OCI-LY1 (cell line): ENCODE data around the gene OLFM1.

Experiments used
- H2AFZ ChIP-seq: fragments of 200-600 bp; sonication (generic), shearing (Covaris generic); 2 replicates; pipeline ENCODE4 v1.6.0; 2014; ENCODE audit warnings: antibody characterized with exemption, mild to moderate bottlenecking, low read length
- H3F3A ChIP-seq: fragments of 200-600 bp; sonication (generic), shearing (Covaris generic); 2 replicates; pipeline ENCODE4 v1.6.0; 2014; ENCODE audit warnings: mild to moderate bottlenecking, antibody characterized with exemption, low read length, moderate library complexity; ENCODE audit not compliant: insufficient read depth
- H3K27ac ChIP-seq: fragments of 200-600 bp; sonication (generic); 2 replicates; pipeline ENCODE4 v1.5.1; 2014; ENCODE audit warnings: low read length, mixed run types, mild to moderate bottlenecking, low read depth; ENCODE audit not compliant: poor library complexity, severe bottlenecking
- H3K27me3 ChIP-seq: fragments of 200-600 bp; sonication (generic); 2 replicates; pipeline ENCODE4 v1.6.0; 2014; ENCODE audit warnings: antibody characterized with exemption, mild to moderate bottlenecking, low read length, moderate library complexity; ENCODE audit not compliant: insufficient read depth
- H3K36me3 ChIP-seq: fragments of 200-600 bp; sonication (generic); 2 replicates; pipeline ENCODE4 v1.6.1; 2014; ENCODE audit warnings: mild to moderate bottlenecking, antibody characterized with exemption, low read length, moderate library complexity, mixed read lengths; ENCODE audit not compliant: insufficient read depth
- H3K4me1 ChIP-seq: fragments of 200-600 bp; sonication (generic); 2 replicates; pipeline ENCODE4 v1.5.1; 2014; ENCODE audit warnings: mild to moderate bottlenecking, low read length, moderate library complexity; ENCODE audit not compliant: insufficient read depth, severe bottlenecking
- H3K4me2 ChIP-seq: fragments of 200-600 bp; sonication (generic), shearing (Covaris generic); 2 replicates; pipeline ENCODE4 v1.6.1; 2014; ENCODE audit warnings: low read length
- H3K4me3 ChIP-seq: fragments of 200-600 bp; sonication (generic); 2 replicates; pipeline ENCODE4 v1.5.1; 2014; ENCODE audit warnings: low read length, low read depth, mild to moderate bottlenecking, mixed read lengths; ENCODE audit not compliant: poor library complexity, severe bottlenecking
- H3K79me2 ChIP-seq: fragments of 200-600 bp; shearing (Covaris generic); 2 replicates; pipeline ENCODE4 v1.6.1; 2016; ENCODE audit warnings: mixed run types, low read length, mixed read lengths; ENCODE audit not compliant: insufficient read depth
- H3K9ac ChIP-seq: fragments of 200-600 bp; sonication (generic), shearing (Covaris generic); 2 replicates; pipeline ENCODE4 v1.6.1; 2014; ENCODE audit warnings: mild to moderate bottlenecking, low read length, mixed read lengths
- H3K9me2 ChIP-seq: fragments of 200-600 bp; sonication (generic), shearing (Covaris generic); 2 replicates; pipeline ENCODE4 v1.6.1; 2014; ENCODE audit warnings: low read depth, mild to moderate bottlenecking, low read length, mixed read lengths
- H3K9me3 ChIP-seq: fragments of 200-600 bp; shearing (Covaris generic); 2 replicates; pipeline ENCODE4 v1.6.1; 2014; ENCODE audit warnings: low read length, mixed read lengths
- H4K20me1 ChIP-seq: fragments of 200-600 bp; sonication (generic), shearing (Covaris generic); 2 replicates; pipeline ENCODE4 v1.6.0; 2016; ENCODE audit warnings: mild to moderate bottlenecking, low read length; ENCODE audit not compliant: insufficient read depth
- CTCF ChIP-seq: fragments of 200-600 bp; sonication (generic), shearing (Covaris generic); IDR thresholded peaks from 2 replicates; pipeline ENCODE4 v1.5.1; 2017; ENCODE audit warnings: mild to moderate bottlenecking, antibody characterized with exemption, low read length, moderate library complexity, mixed read lengths
- EZH2 ChIP-seq: fragments of 200-600 bp; sonication (generic), shearing (Covaris generic); IDR thresholded peaks from 2 replicates; pipeline ENCODE4 v1.8.0; 2017; ENCODE audit warnings: borderline replicate concordance, mixed run types, mild to moderate bottlenecking, antibody characterized with exemption, low read length, moderate library complexity, mixed read lengths

The OLFM1 gene

GRCh38 chr9:135043345-135043744 lies 44.1 kb upstream of the OLFM1 start:
- H3K27me3 ChIP-seq: peaks cover 4% of the 10 kb centered on the region; the same call in 1 of the 2 replicates

GRCh38 chr9:135045264-135045927 lies 42.1 kb upstream of the OLFM1 start:
- H4K20me1 ChIP-seq: no peaks in the 10 kb centered on the region
- no peak overlapping the region for H3K9ac ChIP-seq
- no peaks in the 10 kb centered on the region for H3K9me2 ChIP-seq
- TF ChIP-seq EZH2 (no peak), CTCF (no peak)
- H3K79me2 ChIP-seq: no peaks in the 10 kb centered on the region
- no peak overlapping the region for H3K27ac ChIP-seq
- H3F3A ChIP-seq: no peaks in the 10 kb centered on the region
- peaks cover 9% of the 10 kb centered on the region for H3K27me3 ChIP-seq
- no peaks in the 10 kb centered on the region for H3K9me3 ChIP-seq
- H3K4me2 ChIP-seq: no peak overlapping the region
- no peak overlapping the region for H3K4me3 ChIP-seq
- H3K4me1 ChIP-seq: no peaks in the 10 kb centered on the region
- no peak overlapping the region for H2AFZ ChIP-seq
- no peaks in the 10 kb centered on the region for H3K36me3 ChIP-seq

More at GRCh38 chr9:135043345-135043744, 44.1 kb upstream of the OLFM1 start:
- H3K9me2 ChIP-seq: no peaks in the 10 kb centered on the region
- no peak overlapping the region for H2AFZ ChIP-seq
- H4K20me1 ChIP-seq: no peaks in the 10 kb centered on the region
- H3K4me2 ChIP-seq: no peak overlapping the region
- TF ChIP-seq EZH2 (no peak), CTCF (no peak)
- no peak overlapping the region for H3K9ac ChIP-seq
- no peak overlapping the region for H3K4me3 ChIP-seq
- H3K36me3 ChIP-seq: no peaks in the 10 kb centered on the region
- no peaks in the 10 kb centered on the region for H3F3A ChIP-seq
- no peaks in the 10 kb centered on the region for H3K9me3 ChIP-seq
- H3K4me1 ChIP-seq: no peaks in the 10 kb centered on the region
- H3K27ac ChIP-seq: no peak overlapping the region
- no peaks in the 10 kb centered on the region for H3K79me2 ChIP-seq

GRCh38 chr9:135045928-135046738 lies 41.3 kb upstream of the OLFM1 start:
- no peak overlapping the region for H2AFZ ChIP-seq
- no peaks in the 10 kb centered on the region for H3K36me3 ChIP-seq
- H3K27ac ChIP-seq: no peak overlapping the region
- H3K27me3 ChIP-seq: peaks cover 9% of the 10 kb centered on the region
- H3K4me3 ChIP-seq: no peak overlapping the region
- no peaks in the 10 kb centered on the region for H4K20me1 ChIP-seq
- no peaks in the 10 kb centered on the region for H3K4me1 ChIP-seq
- H3K9ac ChIP-seq: no peak overlapping the region
- no peak overlapping the region for H3K4me2 ChIP-seq
- H3K9me3 ChIP-seq: no peaks in the 10 kb centered on the region
- no peaks in the 10 kb centered on the region for H3F3A ChIP-seq
- TF ChIP-seq EZH2: no peak
- no peak for TF ChIP-seq CTCF
- no peaks in the 10 kb centered on the region for H3K9me2 ChIP-seq
- no peaks in the 10 kb centered on the region for H3K79me2 ChIP-seq
